SK-N-SH (cell line): Measurements from ENCODE around the gene CCDC18. TPM values are rescaled to one million over a fixed set of nuclear protein-coding genes. Genes with fewer than 3 reads are reported as not detected.

Experiments used
- CTCF ChIA-PET: fragments of 300-600, 350-600 bp; formaldehyde crosslinking; extraction: SDS; loops from one replicate; lab custom pipeline; 2021; lab: Yijun Ruan, JAX
- POLR2A ChIA-PET: fragments of 350-600 bp; sonication (Branson Sonifier 250); formaldehyde crosslinking; extraction: SDS; loops from one replicate; lab custom pipeline; 2020; ENCODE audit warnings: antibody characterized with exemption, inconsistent platforms; lab: Yijun Ruan, JAX
- DNase-seq: peaks from one replicate; pipeline ENCODE4 v3.0.0; 2012
- H2AFZ ChIP-seq: fragments of 200-600 bp; sonication (generic); 2 replicates; pipeline ENCODE4 v1.8.1; 2016; ENCODE audit warnings: antibody characterized with exemption, mild to moderate bottlenecking, low read depth
- H3F3A ChIP-seq: fragments of 200-600 bp; sonication (generic); replicated peaks from 2 replicates; pipeline ENCODE3; 2016; ENCODE audit warnings: antibody characterized with exemption, mild to moderate bottlenecking; ENCODE audit not compliant: insufficient read depth
- H3K27ac ChIP-seq, 2 experiments: fragments of 200-500 bp in 1 of 2; fragments of 200-600 bp in 1 of 2; sonication (Bioruptor generic) in 1 of 2; sonication (generic), shearing (Covaris generic) in 1 of 2; 2 replicates each; pipeline versions ENCODE4 v1.5.1 to v1.6.1; 2014 to 2016; ENCODE audit warnings: low read depth in 2 of 2, inconsistent platforms in 1 of 2, low read length in 1 of 2, mild to moderate bottlenecking in 1 of 2, mixed read lengths in 1 of 2
- H3K27me3 ChIP-seq: fragments of 200-600 bp; sonication (generic), shearing (Covaris generic); 2 replicates; pipeline ENCODE4 v1.6.1; 2016; ENCODE audit warnings: mixed run types; ENCODE audit not compliant: insufficient read depth
- H3K36me3 ChIP-seq, 2 experiments: fragments of 200-500 bp in 1 of 2; fragments of 200-600 bp in 1 of 2; sonication (Bioruptor generic) in 1 of 2; sonication (generic) in 1 of 2; replicated peaks in 1 of 2; 2 replicates each; pipeline versions ENCODE3 to v1.5.1; 2014 to 2016; ENCODE audit warnings: low read length in 1 of 2, mild to moderate bottlenecking in 1 of 2; ENCODE audit not compliant: insufficient read depth in 2 of 2, control insufficient read depth in 1 of 2
- H3K4me1 ChIP-seq, 2 experiments: fragments of 200-500 bp in 1 of 2; fragments of 200-600 bp in 1 of 2; sonication (Bioruptor generic) in 1 of 2; sonication (generic), shearing (Covaris generic) in 1 of 2; 2 replicates each; pipeline versions ENCODE4 v1.5.1 to v1.6.1; 2014 to 2016; ENCODE audit warnings: low read depth in 1 of 2, low read length in 1 of 2, mixed run types in 1 of 2; ENCODE audit not compliant: insufficient read depth in 2 of 2, control insufficient read depth in 1 of 2
- H3K4me2 ChIP-seq: fragments of 200-600 bp; sonication (generic), shearing (Covaris generic); 2 replicates; pipeline ENCODE4 v1.6.1; 2017; ENCODE audit warnings: mixed run types
- H3K4me3 ChIP-seq, 2 experiments: fragments of 200-500 bp in 1 of 2; fragments of 200-600 bp in 1 of 2; sonication (Bioruptor generic) in 1 of 2; sonication (generic), shearing (Covaris generic) in 1 of 2; 2 replicates each; pipeline versions ENCODE4 v1.5.1 to v1.8.1; 2014 to 2016; ENCODE audit warnings: low read depth in 2 of 2, inconsistent platforms in 1 of 2, low read length in 1 of 2, mild to moderate bottlenecking in 1 of 2, mixed read lengths in 1 of 2, moderate library complexity in 1 of 2
- H3K79me2 ChIP-seq: fragments of 200-600 bp; sonication (generic); 2 replicates; pipeline ENCODE4 v1.8.1; 2017; ENCODE audit warnings: mild to moderate bottlenecking; ENCODE audit not compliant: insufficient read depth
- H3K9ac ChIP-seq: fragments of 200-600 bp; sonication (generic); 2 replicates; pipeline ENCODE4 v1.6.1; 2017; ENCODE audit warnings: mixed run types
- H3K9me2 ChIP-seq: fragments of 200-600 bp; sonication (generic); 2 replicates; pipeline ENCODE4 v1.6.1; 2017; ENCODE audit warnings: mixed run types
- H3K9me3 ChIP-seq: fragments of 200-600 bp; sonication (generic); 2 replicates; pipeline ENCODE4 v1.6.1; 2017; ENCODE audit warnings: mixed run types, mild to moderate bottlenecking, moderate library complexity
- H4K20me1 ChIP-seq: fragments of 200-600 bp; sonication (generic); 2 replicates; pipeline ENCODE4 v1.6.1; 2017; ENCODE audit warnings: mild to moderate bottlenecking, mixed run types; ENCODE audit not compliant: insufficient read depth
- EZH2phosphoT487 ChIP-seq: fragments of 200-600 bp; sonication (generic); IDR thresholded peaks from 2 replicates; pipeline ENCODE4 v1.6.1; 2017; ENCODE audit warnings: low read depth, mixed run types, mild to moderate bottlenecking, antibody characterized with exemption, moderate library complexity, borderline replicate concordance
- FOXJ3 ChIP-seq: sonication (generic); formaldehyde crosslinking; IDR thresholded peaks from 2 replicates; pipeline ENCODE4 v1.5.1; 2020; ENCODE audit warnings: mild to moderate bottlenecking, missing genetic modification reagents
- GABPA ChIP-seq: IDR thresholded peaks from 2 replicates; pipeline ENCODE4 v1.4.0; 2012; ENCODE audit warnings: low read depth, mild to moderate bottlenecking
- JUND ChIP-seq: IDR thresholded peaks from 2 replicates; pipeline ENCODE4 v1.4.0; 2012
- MEF2A ChIP-seq: IDR thresholded peaks from 2 replicates; pipeline ENCODE4 v1.4.0; 2012; ENCODE audit warnings: low read depth, borderline replicate concordance
- MXI1 ChIP-seq: IDR thresholded peaks from 2 replicates; pipeline ENCODE4 v1.6.1; 2012; ENCODE audit warnings: mild to moderate bottlenecking, low read depth, low read length, improper control_type of control experiment
- NFIC ChIP-seq: IDR thresholded peaks from 2 replicates; pipeline ENCODE4 v1.4.0; 2012; ENCODE audit warnings: borderline replicate concordance
- RAD21 ChIP-seq: IDR thresholded peaks from 2 replicates; pipeline ENCODE4 v1.6.1; 2012; ENCODE audit warnings: mild to moderate bottlenecking, low read length
- RCOR1 ChIP-seq: fragments of 150-350 bp; IDR thresholded peaks from 2 replicates; pipeline ENCODE4 v1.6.1; 2017; ENCODE audit warnings: antibody characterized with exemption, low read length
- RFX5 ChIP-seq: IDR thresholded peaks from 2 replicates; pipeline ENCODE4 v1.6.1; 2012; ENCODE audit warnings: mild to moderate bottlenecking, improper control_type of control experiment, low read length
- SMC3 ChIP-seq: IDR thresholded peaks from 2 replicates; pipeline ENCODE4 v1.6.1; 2012; ENCODE audit warnings: low read depth, low read length, improper control_type of control experiment
- TAF1 ChIP-seq: IDR thresholded peaks from 2 replicates; pipeline ENCODE4 v1.6.1; 2012; ENCODE audit warnings: low read depth, mild to moderate bottlenecking, low read length, moderate library complexity, borderline replicate concordance
- TEAD4 ChIP-seq: IDR thresholded peaks from 2 replicates; pipeline ENCODE4 v1.4.0; 2012; ENCODE audit warnings: mild to moderate bottlenecking, borderline replicate concordance; ENCODE audit not compliant: insufficient read depth
- YY1 ChIP-seq: IDR thresholded peaks from 2 replicates; pipeline ENCODE4 v1.4.0; 2012; ENCODE audit warnings: low read depth, mild to moderate bottlenecking
- polyA plus RNA-seq, 3 experiments: library from polyadenylated mRNA; depleted of rRNA; stranded (reverse); fragments of >200 nt; gene quantifications; 2 replicates each; pipeline ENCODE4 v1.2.3, GENCODE V29; 2012
- TF ChIP-seq, protein P1 (sequence below): IDR thresholded peaks from 2 replicates; pipeline ENCODE4 v1.4.0; 2012; ENCODE audit warnings: low read depth, borderline replicate concordance
- TF ChIP-seq, protein P2 (sequence below): fragments of 150-350 bp; IDR thresholded peaks from 2 replicates; pipeline ENCODE4 v1.6.1; 2017; ENCODE audit warnings: antibody characterized with exemption, low read length, low read depth, borderline replicate concordance
- TF ChIP-seq, protein P3 (sequence below): fragments of 150-350 bp; IDR thresholded peaks from 2 replicates; pipeline ENCODE4 v1.6.1; 2016; ENCODE audit warnings: mild to moderate bottlenecking, low read depth, low read length

Gene CCDC18
- polyA plus RNA-seq, 1 of the 3 experiments (the other 2 are of a cell fraction) = 4.0 TPM

- TF ChIP-seq, protein P1, sequence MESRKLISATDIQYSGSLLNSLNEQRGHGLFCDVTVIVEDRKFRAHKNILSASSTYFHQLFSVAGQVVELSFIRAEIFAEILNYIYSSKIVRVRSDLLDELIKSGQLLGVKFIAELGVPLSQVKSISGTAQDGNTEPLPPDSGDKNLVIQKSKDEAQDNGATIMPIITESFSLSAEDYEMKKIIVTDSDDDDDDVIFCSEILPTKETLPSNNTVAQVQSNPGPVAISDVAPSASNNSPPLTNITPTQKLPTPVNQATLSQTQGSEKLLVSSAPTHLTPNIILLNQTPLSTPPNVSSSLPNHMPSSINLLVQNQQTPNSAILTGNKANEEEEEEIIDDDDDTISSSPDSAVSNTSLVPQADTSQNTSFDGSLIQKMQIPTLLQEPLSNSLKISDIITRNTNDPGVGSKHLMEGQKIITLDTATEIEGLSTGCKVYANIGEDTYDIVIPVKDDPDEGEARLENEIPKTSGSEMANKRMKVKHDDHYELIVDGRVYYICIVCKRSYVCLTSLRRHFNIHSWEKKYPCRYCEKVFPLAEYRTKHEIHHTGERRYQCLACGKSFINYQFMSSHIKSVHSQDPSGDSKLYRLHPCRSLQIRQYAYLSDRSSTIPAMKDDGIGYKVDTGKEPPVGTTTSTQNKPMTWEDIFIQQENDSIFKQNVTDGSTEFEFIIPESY = no peak; the same call in 1 of the 2 replicates
- TF ChIP-seq MXI1 (peak; percentile 98), RAD21 (no peak), RFX5 (no peak), MEF2A (no peak), RCOR1 (no peak), SMC3 (no peak), JUND (no peak), FOXJ3 (CRISPR knock-in tag) (no peak), TAF1 (peak; percentile 42), NFIC (no peak), GABPA (peak; percentile 10; the same call in 1 of the 2 replicates), EZH2phosphoT487 (no peak), TEAD4 (no peak)
- TF ChIP-seq, protein P2, sequence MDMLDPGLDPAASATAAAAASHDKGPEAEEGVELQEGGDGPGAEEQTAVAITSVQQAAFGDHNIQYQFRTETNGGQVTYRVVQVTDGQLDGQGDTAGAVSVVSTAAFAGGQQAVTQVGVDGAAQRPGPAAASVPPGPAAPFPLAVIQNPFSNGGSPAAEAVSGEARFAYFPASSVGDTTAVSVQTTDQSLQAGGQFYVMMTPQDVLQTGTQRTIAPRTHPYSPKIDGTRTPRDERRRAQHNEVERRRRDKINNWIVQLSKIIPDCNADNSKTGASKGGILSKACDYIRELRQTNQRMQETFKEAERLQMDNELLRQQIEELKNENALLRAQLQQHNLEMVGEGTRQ = no peak
- TF ChIP-seq, protein P3, sequence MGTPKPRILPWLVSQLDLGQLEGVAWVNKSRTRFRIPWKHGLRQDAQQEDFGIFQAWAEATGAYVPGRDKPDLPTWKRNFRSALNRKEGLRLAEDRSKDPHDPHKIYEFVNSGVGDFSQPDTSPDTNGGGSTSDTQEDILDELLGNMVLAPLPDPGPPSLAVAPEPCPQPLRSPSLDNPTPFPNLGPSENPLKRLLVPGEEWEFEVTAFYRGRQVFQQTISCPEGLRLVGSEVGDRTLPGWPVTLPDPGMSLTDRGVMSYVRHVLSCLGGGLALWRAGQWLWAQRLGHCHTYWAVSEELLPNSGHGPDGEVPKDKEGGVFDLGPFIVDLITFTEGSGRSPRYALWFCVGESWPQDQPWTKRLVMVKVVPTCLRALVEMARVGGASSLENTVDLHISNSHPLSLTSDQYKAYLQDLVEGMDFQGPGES = no peak
Observed at GRCh38 chr1:93180723-93181613, at the start of gene CCDC18 (continued).

DNA sequence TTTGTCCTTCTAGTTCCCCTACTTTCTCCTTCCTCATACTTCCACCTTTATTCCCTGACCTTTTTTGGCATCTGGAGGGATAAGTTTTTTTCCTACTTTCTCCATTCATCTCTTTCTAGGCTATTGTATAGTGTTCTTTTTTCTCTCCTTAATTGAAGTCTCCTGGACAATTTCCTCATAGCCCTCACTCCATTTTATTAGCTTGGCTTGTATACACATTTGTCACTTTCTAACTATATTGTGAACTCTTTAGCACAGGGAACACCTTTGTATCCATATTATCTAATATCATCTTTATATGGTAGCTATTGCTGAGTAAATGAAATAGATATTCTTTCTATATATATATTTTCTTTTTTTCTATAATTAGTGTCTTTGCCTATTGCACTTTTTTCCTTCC, 47.9 kb upstream of the CCDC18 start:
- Histone ChIP-seq H3K9me2 (no peaks in the 10 kb centered on the region), H3F3A (no peaks in the 10 kb centered on the region), H3K9me3 (no peaks in the 10 kb centered on the region), H3K4me1 (no peaks in the 10 kb centered on the region), H3K9ac (no peak overlapping the region)
- no peak for TF ChIP-seq YY1
- TF ChIP-seq, all 33 proteins: peak for 0
- ChIA-PET CTCF (interaction anchor here (1.1 kb wide), 1 partner anchor 16 kb away, joined by 3 read pairs; no protein-coding TSS in a partner anchor), POLR2A (no interaction called here)
- H3K27me3 ChIP-seq = no peaks in the 10 kb centered on the region
- no peak overlapping the region for H3K4me2 ChIP-seq
- no peak overlapping the region for H3K27ac ChIP-seq
- no peak overlapping the region for H3K4me3 ChIP-seq
- no peak overlapping the region for H2AFZ ChIP-seq
- peaks cover 52 to 69% of the 10 kb centered on the region in 2 experiments for H3K36me3 ChIP-seq
- no peaks in the 10 kb centered on the region for H4K20me1 ChIP-seq
- DNase-seq = no peak
- 0 out of 2 replicates have a peak, but pooled peaks cover 4% of the 10 kb centered on the region for H3K79me2 ChIP-seq
